Measurements from ENCODE around the gene AQP11.
"Not testable (repeated sequence)": the region's sequence is repeated elsewhere in the genome, so short reads cannot be mapped to it uniquely, and the experiment has no call there.

The AQP11 gene

DNA sequence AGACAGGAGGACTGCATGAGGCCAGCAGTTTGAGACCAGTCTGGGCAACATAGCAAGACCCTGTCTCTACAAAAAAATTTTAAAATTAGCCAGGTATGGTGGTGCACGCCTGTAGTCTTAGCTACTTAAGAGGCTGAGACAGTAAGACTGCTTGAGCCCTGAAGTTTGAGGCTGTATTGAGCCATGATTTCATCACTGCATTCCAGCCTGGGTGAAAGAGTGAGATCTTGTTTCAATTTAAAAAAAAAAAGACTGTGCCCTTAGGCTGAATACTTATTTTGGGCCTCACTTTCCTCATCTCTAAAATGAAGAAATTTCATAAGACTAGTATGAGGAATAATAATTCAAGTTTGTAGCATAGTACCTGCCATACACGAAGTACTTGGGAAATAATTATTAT lies 6.9 kb downstream of the AQP11 start:
- DNase-seq: no peak

DNA sequence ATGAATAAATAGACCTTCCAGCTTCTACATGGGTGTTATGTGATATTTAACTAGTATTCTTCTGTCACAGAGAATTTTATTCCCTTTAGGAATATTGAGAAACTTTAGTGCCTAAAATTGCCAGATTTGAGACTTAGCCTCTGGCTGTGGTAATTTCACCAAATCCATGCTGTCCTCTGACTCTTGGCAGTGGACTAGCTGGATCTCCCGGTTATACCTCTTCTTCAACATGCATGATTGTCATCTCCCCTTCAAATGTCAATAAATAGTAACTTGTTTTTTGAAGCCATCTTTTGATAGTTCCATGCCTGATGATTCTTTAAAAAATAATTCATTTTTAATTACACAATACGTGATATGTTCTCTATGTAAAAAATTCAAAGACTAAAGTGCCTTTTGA lies 8.4 kb downstream of the AQP11 start:
- no peak for DNase-seq

- no peak for DNase-seq
Observed at GRCh38 chr11:77602381-77603088, 12.8 kb downstream of the AQP11 start.

DNA sequence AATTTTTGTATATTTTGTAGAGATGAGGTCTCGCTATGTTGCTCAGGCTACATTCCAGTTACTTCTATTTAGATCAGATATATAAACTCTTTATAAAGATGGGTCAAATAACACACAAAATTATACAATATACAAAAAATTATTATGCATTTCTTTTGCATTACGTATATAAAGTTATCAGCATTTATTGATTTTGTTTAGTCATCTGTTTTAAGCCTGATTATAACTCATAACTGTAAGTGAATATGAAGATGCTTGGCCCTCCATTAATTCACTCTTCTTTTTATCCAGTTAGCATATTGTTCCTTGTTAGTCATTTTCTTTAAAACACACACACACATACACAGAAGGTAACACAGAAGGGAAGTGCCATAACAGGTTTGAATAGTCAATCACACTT lies 14.5 kb downstream of the AQP11 start:
- no peak for DNase-seq

- no peak for DNase-seq
Observed at GRCh38 chr11:77609234-77609633, 19.5 kb downstream of the AQP11 start.

DNA sequence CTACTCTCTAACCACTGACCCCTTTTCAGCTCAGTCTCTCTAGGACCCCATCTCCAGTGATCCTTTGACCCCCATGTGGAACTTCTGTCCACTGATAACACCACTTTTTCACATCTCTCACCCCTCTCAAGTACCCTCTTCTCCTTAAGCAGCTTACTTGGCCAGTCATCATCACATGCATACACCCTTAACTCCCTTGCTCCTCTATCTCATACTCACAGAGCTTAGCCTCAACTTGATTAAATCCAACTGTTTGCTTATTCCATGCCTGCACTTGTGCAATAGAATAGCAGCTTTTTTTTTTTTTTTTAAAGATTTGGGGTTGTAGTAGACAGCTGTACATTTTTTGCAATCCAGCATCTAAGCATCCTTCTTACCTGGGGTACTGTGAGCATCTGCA lies 22.2 kb downstream of the AQP11 start:
- no peak for DNase-seq

GRCh38 chr11:77617892-77618291 lies 28.1 kb downstream of the AQP11 start:
- DNase-seq: no peak

DNA sequence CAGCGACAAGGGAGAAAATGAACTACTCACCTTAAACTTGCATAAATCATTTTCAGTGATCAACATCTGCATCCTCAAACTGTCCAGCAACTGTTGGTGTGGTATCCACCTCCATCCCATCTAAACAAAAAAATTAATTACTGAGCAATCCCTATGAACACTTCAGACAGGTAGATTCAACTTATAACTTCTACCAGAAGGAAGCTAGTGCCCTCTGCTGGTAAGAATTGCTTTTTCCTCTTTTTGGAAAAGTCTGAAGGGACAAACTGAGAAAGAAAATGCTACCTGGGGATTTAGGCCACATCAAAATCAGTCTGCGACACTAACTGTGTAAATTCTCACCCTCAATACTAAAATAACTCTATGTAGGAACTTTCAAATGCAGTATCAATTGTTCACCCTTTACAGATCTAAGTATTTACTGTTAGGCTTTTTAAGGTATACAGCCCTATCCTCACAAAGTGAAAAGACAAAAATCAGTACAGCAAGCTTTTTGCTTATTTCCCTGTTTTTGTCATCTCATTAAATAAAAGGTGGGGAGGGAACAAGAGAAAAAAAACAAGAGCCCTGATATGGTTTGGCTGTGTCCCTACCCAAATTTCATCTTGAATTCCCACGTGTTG lies 29.9 kb downstream of the AQP11 start:
- no peak for DNase-seq

- DNase-seq: no peak
Observed at GRCh38 chr11:77630157-77630710, 40.5 kb downstream of the AQP11 start.

- not testable (repeated sequence) for DNase-seq
Observed at GRCh38 chr11:77633926-77634325, 44.2 kb downstream of the AQP11 start.

DNA sequence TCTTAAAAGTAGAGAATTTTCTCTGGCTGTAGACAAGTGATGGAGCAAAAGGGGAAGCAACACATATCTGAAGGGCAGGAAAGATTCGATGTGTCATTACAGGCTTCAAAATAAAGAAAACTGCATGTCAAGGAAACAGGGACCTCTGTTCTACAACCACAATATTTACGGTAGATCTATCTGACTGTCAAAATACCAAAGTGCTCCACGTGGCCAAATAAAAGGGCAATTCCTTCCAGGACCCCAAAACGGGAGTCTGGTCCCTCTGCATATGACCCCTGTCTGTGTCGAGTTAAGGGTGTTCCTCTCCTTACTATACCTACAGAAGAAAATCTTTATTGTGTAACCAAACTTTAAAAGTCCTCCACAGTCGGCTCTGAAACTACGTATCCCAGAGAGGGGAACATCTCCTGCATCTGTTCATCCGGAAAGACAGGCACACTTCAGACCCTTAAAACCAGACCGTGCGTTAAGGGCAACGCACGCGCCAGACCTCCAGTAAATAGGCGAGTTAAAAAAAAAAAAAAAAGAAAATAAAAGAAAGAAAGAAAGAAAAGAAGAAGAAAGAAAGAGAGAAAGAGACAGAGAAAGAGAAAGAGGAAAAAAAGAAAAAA lies 47.1 kb downstream of the AQP11 start:
- no peak for DNase-seq

DNA sequence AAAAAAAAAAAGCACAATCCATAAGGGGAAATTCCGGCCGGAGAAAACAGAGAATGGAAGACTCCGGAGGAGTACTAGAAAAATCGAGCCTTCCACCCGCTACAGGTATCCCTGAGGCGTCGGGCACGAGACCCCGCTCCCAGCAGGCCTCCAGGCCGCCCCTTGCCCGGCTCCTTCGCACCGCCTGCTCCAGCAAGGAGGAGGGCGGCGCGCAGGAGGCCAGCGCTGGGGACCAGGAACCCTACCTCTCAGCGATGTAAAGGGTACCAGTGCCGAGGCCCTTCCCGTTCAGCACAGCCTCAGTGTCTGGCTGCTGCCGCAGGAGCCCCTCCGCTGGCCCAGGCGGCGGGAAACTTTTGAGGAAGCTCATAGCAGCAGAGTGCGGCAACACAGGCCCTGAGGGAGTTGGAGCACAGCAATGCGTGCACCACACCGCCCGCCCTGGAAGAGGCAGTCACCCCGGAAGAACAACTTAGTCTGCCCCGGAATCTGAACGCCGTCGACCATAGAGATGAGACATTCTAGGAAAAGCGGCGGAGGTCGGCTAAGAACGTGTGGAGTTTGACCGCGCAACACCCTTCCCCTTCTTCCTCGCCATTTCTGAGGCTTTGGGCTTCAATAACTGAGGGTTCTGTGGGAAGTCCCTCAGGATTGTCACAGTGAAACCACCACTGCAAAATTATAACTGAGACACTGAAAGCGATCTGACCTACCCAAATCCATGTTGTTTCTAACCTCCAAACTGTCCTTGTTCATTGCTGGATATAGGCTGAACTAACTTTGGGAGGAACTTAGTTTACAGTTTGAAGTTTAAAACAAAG lies 47.8 kb downstream of the AQP11 start, which contains the start of gene CLNS1A:
Gene CLNS1A (minus strand): TSS at position 450 of the 821 bp plus-strand sequence. CDS start 80 bp downstream, at position 370.
- peak; percentile 82 for DNase-seq

DNA sequence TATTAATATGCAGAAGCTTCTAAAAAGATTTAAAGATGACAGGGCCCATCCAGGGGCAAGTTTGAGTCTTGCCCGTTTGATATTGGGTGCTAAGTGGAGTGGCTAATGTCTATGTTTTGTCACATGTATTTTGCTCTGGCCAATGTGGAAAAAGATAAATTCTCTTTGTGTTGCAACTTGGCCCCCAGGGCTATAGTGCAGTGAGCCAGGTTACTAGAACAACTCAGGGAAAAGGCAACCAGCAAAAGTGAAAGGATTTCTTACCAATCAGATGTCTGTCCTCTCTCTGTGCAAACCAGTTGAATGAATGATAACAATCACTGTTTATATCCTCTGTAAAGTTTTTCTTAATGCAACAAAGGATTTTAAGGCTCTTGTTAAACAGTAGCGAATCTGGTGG lies 52.5 kb downstream of the AQP11 start:
- DNase-seq: no peak

GRCh38 chr11:77644887-77645286 lies 55.1 kb downstream of the AQP11 start:
- no peak for DNase-seq

DNA sequence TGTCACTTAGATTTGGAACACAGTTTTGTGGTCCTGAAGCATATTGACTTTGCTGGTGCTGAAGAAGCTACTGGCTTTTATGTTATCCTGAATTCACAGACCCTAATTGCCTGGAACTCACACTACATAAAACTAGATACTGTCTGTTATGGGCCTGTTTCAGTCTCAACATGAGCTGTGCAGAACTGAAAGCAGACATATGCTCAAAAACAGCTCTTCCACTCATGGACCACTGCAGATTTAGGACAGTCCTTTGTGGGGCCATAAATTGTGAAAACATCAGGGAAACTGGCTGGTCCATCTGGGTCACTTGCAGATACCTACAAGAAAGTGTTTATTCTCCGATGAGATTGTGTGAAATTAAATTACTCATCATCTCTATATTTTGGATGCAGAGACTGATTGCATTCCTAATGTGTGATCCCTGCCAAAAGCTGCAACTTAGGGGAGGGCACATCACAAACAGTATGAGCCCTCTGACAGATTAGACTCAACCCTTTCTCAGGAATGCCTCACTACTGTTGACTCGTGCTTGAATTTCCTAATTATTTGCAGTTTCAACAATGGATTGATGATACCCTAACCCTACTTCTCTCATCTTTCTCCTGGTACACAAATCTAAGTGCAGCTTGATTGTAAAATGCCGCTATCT lies 58.0 kb downstream of the AQP11 start:
- no peak for DNase-seq

- DNase-seq: no peak
Observed at GRCh38 chr11:77650123-77650522, 60.4 kb downstream of the AQP11 start.

DNA sequence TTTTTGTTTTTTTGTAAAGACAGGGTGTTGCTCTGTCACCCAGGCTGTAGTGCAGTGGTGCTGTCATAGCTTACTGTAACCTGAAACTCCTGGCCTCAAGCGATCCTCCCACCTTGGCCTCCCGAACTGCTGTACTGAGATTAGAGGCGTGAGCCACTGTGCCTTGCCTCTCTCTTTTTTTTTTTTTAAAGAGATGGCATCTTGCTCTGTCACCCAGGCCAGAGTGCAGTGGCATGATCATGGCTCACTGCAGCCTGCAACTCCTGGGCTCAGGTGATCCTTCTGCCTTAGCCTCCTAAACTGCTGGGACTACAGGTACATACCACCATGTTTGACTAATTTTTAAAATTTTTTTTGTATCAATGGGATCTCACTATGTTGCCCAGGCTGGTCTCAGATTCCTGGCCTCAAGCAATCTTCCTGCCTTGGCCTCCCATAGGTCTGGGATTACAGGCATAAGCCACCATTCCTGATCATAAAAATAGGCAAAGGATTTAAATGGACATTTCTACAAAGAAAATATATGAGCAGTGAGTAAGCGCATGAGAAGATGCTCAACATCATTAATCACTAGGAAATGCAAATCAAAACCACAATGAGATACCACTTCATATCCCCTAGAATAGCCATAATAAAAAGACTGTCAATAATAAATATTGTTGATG lies 65.1 kb downstream of the AQP11 start:
- no peak for DNase-seq

DNA sequence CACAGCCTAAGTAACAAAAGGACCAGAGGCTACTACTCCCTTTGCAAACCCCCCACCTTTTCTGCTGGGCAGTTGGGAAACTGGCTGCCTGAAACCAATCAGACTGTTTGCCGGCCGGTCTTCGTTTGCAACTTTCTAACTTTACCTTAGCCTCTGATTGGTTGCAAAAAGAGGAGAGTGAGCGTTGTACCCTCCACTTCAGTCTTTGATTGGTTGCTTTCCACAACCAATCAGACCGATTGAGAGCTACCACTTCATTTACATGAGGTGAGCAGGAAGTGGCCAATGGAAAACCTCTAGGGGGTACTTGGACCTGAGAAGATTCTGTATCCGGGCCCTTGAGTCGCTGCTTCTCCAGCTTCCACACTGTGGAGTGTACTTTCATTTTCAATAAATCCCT lies 66.6 kb downstream of the AQP11 start:
- no peak for DNase-seq

DNA sequence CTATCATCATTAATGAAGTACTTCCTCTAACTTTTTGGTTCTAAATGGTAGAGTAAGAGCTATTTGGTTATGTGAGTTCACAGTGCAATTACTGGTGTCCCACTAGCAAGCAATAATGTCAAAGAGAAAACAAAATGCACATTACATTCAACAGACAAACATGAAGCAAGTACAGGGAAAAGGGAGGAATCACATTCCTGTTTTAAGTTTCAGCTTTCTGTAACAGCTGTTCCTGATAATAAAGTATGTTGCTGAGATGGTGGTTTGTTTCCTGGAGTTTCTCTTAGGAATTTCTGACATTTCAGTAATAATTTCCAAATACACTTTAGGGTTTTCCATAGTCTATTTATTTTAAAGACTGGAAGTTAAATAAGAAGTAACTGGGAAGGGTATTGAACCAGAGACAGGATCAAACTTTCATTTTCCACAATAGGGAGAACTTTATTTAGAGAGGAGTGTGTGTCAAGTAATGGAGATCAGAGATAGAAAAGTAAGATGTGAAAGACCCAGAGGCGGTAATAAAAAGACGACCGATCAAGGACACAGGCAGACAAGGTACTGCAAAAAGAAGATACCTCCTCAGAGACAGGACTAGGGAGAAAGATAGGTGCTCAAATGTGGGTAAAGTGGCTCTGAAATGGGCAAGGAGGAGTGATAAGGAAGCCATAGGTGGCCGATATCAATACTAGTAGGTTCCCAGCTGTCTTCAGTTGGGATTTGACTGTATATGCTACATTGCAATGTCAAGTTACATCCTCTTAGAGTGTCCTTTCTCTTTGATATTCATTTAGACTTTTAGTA lies 68.7 kb downstream of the AQP11 start:
- no peak for DNase-seq
